Lower lobe of right lung (tissue), 2 donors: ENCODE measurements around the gene CHST3. TPM values are rescaled to one million over a fixed set of nuclear protein-coding genes. Genes with fewer than 3 reads are reported as not detected.

ENCODE experiments used
- ATAC-seq, 2 donors: fragments of 200-7000 bp; cut with Tn5 transposase; one replicate each; pipeline ENCODE4 v1.9.1; 2020 to 2022; ENCODE audit warnings: mild to moderate bottlenecking in 2 of 2, moderate library complexity in 2 of 2
- DNase-seq: peaks from one replicate; pipeline ENCODE4 v3.0.0-alpha.2; 2020
- H3K27ac ChIP-seq: fragments of 200-600 bp; one replicate; pipeline ENCODE4 v1.8.0; 2022
- H3K27me3 ChIP-seq: fragments of 200-600 bp; one replicate; pipeline ENCODE4 v1.8.0; 2022; ENCODE audit warnings: low read depth
- H3K36me3 ChIP-seq: fragments of 200-600 bp; one replicate; pipeline ENCODE4 v1.8.0; 2022; ENCODE audit warnings: mild to moderate bottlenecking
- H3K4me1 ChIP-seq: fragments of 200-600 bp; one replicate; pipeline ENCODE4 v1.8.0; 2022
- H3K4me3 ChIP-seq: fragments of 200-600 bp; one replicate; pipeline ENCODE4 v1.8.0; 2022; ENCODE audit warnings: mild to moderate bottlenecking
- H3K9me3 ChIP-seq: fragments of 200-600 bp; one replicate; pipeline ENCODE4 v1.8.0; 2022
- CTCF ChIP-seq: fragments of 200-600 bp; IDR thresholded peaks from one replicate; pipeline ENCODE4 v1.8.0; 2022; ENCODE audit warnings: antibody characterized with exemption, mild to moderate bottlenecking
- intact Hi-C: fragments of 100-400 bp; cut with DNase I; formaldehyde crosslinking; loops from one replicate; pipeline ENCODE4 v1.11.0; 2022
- total RNA-seq: library from RNA; stranded (reverse); fragmentation: NEBNext Ultra II Directional; extraction: Animal tissue kit (Norgen Biotek cat#: 25700); gene quantifications from one replicate; pipeline ENCODE4 v1.2.1, GENCODE V29; 2021
- donor health status: DM: no; HTN: yes; CAD: no; lungs with severe emphysema.

Gene CHST3
- total RNA-seq, 1 donor from 2014 or later: 12.0 TPM

GRCh38 chr10:71979692-71980062 lies 15.5 kb downstream of the CHST3 start:
- no peak overlapping the region for H3K27ac ChIP-seq
- intact Hi-C loops: no loop called here
- H3K4me3 ChIP-seq: no peak overlapping the region
- H3K27me3 ChIP-seq: no peaks in the 10 kb centered on the region
- ATAC-seq (no peak), DNase-seq (no peak)
- H3K4me1 ChIP-seq: peaks cover 87% of the 10 kb centered on the region
- no peaks in the 10 kb centered on the region for H3K36me3 ChIP-seq
- no peaks in the 10 kb centered on the region for H3K9me3 ChIP-seq
- TF ChIP-seq CTCF: no peak

- no peak for ATAC-seq
- intact Hi-C loops: no loop called here
- Histone ChIP-seq H3K36me3 (no peaks in the 10 kb centered on the region), H3K27ac (peak overlapping the region; percentile 33), H3K4me3 (no peak overlapping the region), H3K4me1 (peaks cover 87% of the 10 kb centered on the region), H3K9me3 (no peaks in the 10 kb centered on the region), H3K27me3 (no peaks in the 10 kb centered on the region)
- DNase-seq: no peak
- no peak for TF ChIP-seq CTCF
These were observed 16.2 kb downstream of the CHST3 start for GRCh38 chr10:71980181-71981014.

- no peak for TF ChIP-seq CTCF
- Histone ChIP-seq H3K27ac (peak overlapping the region; percentile 33), H3K4me3 (no peak overlapping the region), H3K27me3 (no peaks in the 10 kb centered on the region), H3K4me1 (peaks cover 87% of the 10 kb centered on the region), H3K36me3 (no peaks in the 10 kb centered on the region), H3K9me3 (no peaks in the 10 kb centered on the region)
- DNase-seq (no peak), ATAC-seq (no peak)
- intact Hi-C loops: no loop called here
These were observed 17.1 kb downstream of the CHST3 start for GRCh38 chr10:71981015-71981875.

DNA sequence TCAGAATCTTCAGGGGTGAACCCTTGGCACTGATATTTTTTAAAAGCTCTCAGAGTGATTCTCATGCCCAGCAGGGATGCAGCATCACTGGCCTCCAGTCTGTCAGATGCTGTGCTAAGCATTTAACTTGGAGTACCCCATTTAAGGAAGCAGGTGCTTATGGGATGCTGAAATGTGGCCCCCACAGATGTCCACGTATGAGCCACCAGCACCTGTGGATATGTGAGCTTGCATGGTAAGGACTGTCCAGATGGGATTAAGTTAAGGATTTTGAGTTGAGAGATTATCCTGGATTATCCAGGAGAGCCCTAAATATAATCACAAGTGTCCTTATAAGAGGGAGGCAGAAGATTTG lies 17.7 kb downstream of the CHST3 start:
- H3K27ac ChIP-seq: peak overlapping the region; percentile 33
- DNase-seq: no peak
- peaks cover 87% of the 10 kb centered on the region for H3K4me1 ChIP-seq

More for the DNA sequence above, 17.7 kb downstream of the CHST3 start:
- Histone ChIP-seq H3K4me3 (no peak overlapping the region), H3K27me3 (no peaks in the 10 kb centered on the region), H3K9me3 (no peaks in the 10 kb centered on the region), H3K36me3 (no peaks in the 10 kb centered on the region)
- ATAC-seq: no peak
- intact Hi-C loops: no loop called here
- no peak for TF ChIP-seq CTCF
